Parathyroid adenoma (tissue), 2 donors: Measurements from ENCODE around the gene ME3.

ENCODE experiments used
- H2AFZ ChIP-seq: fragments of 300-600 bp; sonication (generic); one replicate; pipeline ENCODE4 v1.7.0; 2017; ENCODE audit warnings: antibody characterized with exemption, mild to moderate bottlenecking
- H3K27ac ChIP-seq: fragments of 300-600 bp; sonication (generic); one replicate; pipeline ENCODE4 v1.7.0; 2017
- H3K27me3 ChIP-seq: fragments of 300-600 bp; sonication (generic); one replicate; pipeline ENCODE4 v1.7.0; 2017; ENCODE audit warnings: low read length; ENCODE audit not compliant: control insufficient read depth, insufficient read depth
- H3K36me3 ChIP-seq: fragments of 300-600 bp; sonication (generic); one replicate; pipeline ENCODE4 v1.7.0; 2017; ENCODE audit warnings: low read length; ENCODE audit not compliant: control insufficient read depth, insufficient read depth
- H3K4me1 ChIP-seq: fragments of 300-600 bp; sonication (generic); one replicate; pipeline ENCODE4 v1.7.0; 2017; ENCODE audit warnings: control low read depth
- H3K4me2 ChIP-seq: fragments of 300-600 bp; sonication (generic); one replicate; pipeline ENCODE4 v1.7.0; 2017; ENCODE audit warnings: low read length
- H3K4me3 ChIP-seq: fragments of 300-600 bp; sonication (generic); one replicate; pipeline ENCODE4 v1.7.0; 2017; ENCODE audit warnings: low read depth, low read length
- H3K79me2 ChIP-seq: fragments of 300-600 bp; sonication (generic); one replicate; pipeline ENCODE4 v1.7.0; 2017; ENCODE audit warnings: control low read depth
- H3K9ac ChIP-seq: fragments of 300-600 bp; sonication (generic); one replicate; pipeline ENCODE4 v1.7.0; 2017; ENCODE audit warnings: mild to moderate bottlenecking
- H3K9me3 ChIP-seq: fragments of 300-600 bp; sonication (generic); one replicate; pipeline ENCODE4 v1.7.0; 2017; ENCODE audit warnings: low read length; ENCODE audit not compliant: control insufficient read depth
- TF ChIP-seq, protein P1 (sequence below): fragments of 300-600 bp; sonication (generic); IDR thresholded peaks from one replicate; pipeline ENCODE4 v1.7.0; 2017; ENCODE audit warnings: antibody characterized with exemption, mild to moderate bottlenecking
- donor health status: primary hyperparathyroidism.

Gene ME3

DNA sequence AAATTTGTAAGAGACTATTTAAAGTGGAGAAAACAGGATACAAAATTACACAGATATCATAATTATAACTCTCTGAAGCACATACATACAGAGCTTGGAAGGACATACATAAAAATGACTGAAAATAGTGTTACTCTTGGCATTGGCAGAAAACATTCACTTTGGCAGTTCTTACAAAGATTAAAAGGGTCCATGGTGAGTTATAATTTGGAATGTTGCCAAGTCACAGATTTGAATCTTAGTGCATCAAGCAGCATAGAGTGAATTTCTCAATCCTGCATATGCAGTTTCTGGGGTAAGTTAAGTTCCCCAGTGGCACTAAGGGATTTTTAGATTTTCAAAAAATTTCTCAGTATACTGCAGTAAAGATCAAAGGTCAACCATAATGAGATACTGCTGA is 181.8 kb downstream of the ME3 start:
- no peaks in the 10 kb centered on the region for H3K27me3 ChIP-seq
- no peaks in the 10 kb centered on the region for H3K79me2 ChIP-seq
- H3K4me2 ChIP-seq: no peak overlapping the region
- no peak overlapping the region for H3K4me3 ChIP-seq
- no peaks in the 10 kb centered on the region for H3K36me3 ChIP-seq
- H2AFZ ChIP-seq: no peak overlapping the region
- no peak overlapping the region for H3K9ac ChIP-seq
- no peaks in the 10 kb centered on the region for H3K4me1 ChIP-seq
- TF ChIP-seq, protein P1, sequence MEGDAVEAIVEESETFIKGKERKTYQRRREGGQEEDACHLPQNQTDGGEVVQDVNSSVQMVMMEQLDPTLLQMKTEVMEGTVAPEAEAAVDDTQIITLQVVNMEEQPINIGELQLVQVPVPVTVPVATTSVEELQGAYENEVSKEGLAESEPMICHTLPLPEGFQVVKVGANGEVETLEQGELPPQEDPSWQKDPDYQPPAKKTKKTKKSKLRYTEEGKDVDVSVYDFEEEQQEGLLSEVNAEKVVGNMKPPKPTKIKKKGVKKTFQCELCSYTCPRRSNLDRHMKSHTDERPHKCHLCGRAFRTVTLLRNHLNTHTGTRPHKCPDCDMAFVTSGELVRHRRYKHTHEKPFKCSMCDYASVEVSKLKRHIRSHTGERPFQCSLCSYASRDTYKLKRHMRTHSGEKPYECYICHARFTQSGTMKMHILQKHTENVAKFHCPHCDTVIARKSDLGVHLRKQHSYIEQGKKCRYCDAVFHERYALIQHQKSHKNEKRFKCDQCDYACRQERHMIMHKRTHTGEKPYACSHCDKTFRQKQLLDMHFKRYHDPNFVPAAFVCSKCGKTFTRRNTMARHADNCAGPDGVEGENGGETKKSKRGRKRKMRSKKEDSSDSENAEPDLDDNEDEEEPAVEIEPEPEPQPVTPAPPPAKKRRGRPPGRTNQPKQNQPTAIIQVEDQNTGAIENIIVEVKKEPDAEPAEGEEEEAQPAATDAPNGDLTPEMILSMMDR: no peak
- H3K9me3 ChIP-seq: no peaks in the 10 kb centered on the region
- H3K27ac ChIP-seq: no peak overlapping the region

- Histone ChIP-seq H2AFZ (no peak overlapping the region), H3K9me3 (no peaks in the 10 kb centered on the region), H3K27ac (no peak overlapping the region), H3K36me3 (no peaks in the 10 kb centered on the region), H3K4me1 (no peaks in the 10 kb centered on the region), H3K27me3 (no peaks in the 10 kb centered on the region), H3K79me2 (no peaks in the 10 kb centered on the region), H3K9ac (no peak overlapping the region), H3K4me2 (no peak overlapping the region), H3K4me3 (no peak overlapping the region)
- TF ChIP-seq, protein P1: no peak
Measured at GRCh38 chr11:86489442-86489841, 183.0 kb downstream of the ME3 start.

DNA sequence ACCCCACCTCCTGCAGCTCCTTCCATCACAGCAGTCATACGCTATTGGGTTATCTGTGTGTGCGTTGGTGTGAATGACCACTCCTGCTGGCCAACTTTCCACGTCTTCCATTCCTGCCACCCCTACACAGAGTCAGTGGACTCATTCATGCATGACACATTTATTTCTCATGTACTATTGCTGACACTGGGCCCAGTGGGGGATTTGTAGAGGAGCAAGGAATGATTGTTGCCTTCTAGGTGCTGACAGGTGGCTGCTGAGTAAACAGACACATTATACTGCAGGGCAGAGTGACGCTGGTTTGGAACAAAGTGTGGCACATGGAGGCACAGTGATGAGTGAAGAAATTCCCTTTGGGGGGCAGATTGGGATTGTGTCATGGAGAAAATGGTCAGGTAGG is 183.9 kb downstream of the ME3 start:
- Histone ChIP-seq H2AFZ (no peak overlapping the region), H3K9me3 (no peaks in the 10 kb centered on the region), H3K4me1 (peaks cover 2% of the 10 kb centered on the region), H3K4me3 (no peak overlapping the region), H3K27ac (no peak overlapping the region), H3K9ac (no peak overlapping the region), H3K27me3 (no peaks in the 10 kb centered on the region), H3K79me2 (no peaks in the 10 kb centered on the region), H3K36me3 (no peaks in the 10 kb centered on the region), H3K4me2 (no peak overlapping the region)
- TF ChIP-seq, protein P1: no peak

- TF ChIP-seq, protein P1: no peak
- no peak overlapping the region for H2AFZ ChIP-seq
- peaks cover 2% of the 10 kb centered on the region for H3K4me1 ChIP-seq
Measured at GRCh38 chr11:86487671-86488070, 184.7 kb downstream of the ME3 start.

GRCh38 chr11:86486261-86487030 is 186.0 kb downstream of the ME3 start:
- H3K79me2 ChIP-seq: no peaks in the 10 kb centered on the region
- TF ChIP-seq, protein P1: no peak

More at GRCh38 chr11:86487671-86488070, 184.7 kb downstream of the ME3 start:
- Histone ChIP-seq H3K4me3 (no peak overlapping the region), H3K4me2 (no peak overlapping the region), H3K9ac (no peak overlapping the region), H3K9me3 (no peaks in the 10 kb centered on the region), H3K36me3 (no peaks in the 10 kb centered on the region), H3K27me3 (no peaks in the 10 kb centered on the region), H3K79me2 (no peaks in the 10 kb centered on the region), H3K27ac (no peak overlapping the region)

More at GRCh38 chr11:86486261-86487030, 186.0 kb downstream of the ME3 start:
- no peak overlapping the region for H3K4me2 ChIP-seq
- no peaks in the 10 kb centered on the region for H3K9me3 ChIP-seq
- H3K27ac ChIP-seq: no peak overlapping the region
- no peaks in the 10 kb centered on the region for H3K36me3 ChIP-seq
- no peak overlapping the region for H3K4me3 ChIP-seq
- peaks cover 2% of the 10 kb centered on the region for H3K4me1 ChIP-seq
- no peak overlapping the region for H2AFZ ChIP-seq
- no peaks in the 10 kb centered on the region for H3K27me3 ChIP-seq
- H3K9ac ChIP-seq: no peak overlapping the region
